HuH-7 (cell line): ENCODE measurements around the gene LTK.
A peak's percentile ranks its signal among the peaks of the same experiment; 100 is the strongest.
"Not testable (repeated sequence)": the region's sequence is repeated elsewhere in the genome, so short reads cannot be mapped to it uniquely, and the experiment has no call there.

ENCODE experiments used
- DNase-seq: peaks from one replicate; pipeline ENCODE4 v3.0.0; 2011; ENCODE audit warnings: low spot score

Gene LTK

DNA sequence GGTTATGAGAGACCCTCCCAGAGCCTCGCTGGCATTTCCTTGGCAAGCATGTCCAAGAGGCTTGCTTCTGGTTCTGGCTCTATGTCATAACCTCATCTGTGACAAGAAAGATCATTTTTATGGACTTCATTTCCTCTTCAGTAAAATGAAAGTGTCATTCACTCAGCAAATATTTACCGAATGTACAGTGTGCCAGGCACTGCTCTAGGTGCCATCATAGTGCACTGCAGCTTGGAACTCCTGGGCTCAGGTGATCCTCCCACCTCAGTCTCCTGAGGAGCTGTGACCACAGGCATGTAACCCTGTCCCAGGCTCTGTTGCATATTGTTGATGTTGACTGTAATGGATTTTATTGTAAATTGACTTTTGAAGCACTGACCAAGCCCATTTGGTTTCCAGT, 38.7 kb downstream of the LTK start:
- DNase-seq, result no peak

DNA sequence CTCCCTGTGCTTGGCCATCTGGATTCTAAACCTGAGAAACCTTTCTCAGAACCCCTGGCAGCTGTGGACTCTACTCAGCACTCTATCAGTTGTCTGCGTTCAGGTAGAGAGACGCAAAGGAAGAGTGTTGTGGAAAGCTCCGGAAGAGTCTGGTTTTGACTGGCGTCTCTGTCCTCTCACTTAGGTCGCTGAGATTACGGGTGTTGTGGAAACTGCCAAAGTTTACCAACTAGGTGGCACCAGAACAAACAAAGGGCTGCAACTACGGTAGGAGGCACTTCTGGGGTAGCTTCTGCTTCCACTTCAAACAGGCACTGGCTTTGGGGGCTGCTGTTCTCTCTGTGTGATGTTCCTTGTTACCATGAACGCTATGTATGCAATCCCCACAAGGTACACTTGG, 39.2 kb downstream of the LTK start:
- DNase-seq, result no peak

DNA sequence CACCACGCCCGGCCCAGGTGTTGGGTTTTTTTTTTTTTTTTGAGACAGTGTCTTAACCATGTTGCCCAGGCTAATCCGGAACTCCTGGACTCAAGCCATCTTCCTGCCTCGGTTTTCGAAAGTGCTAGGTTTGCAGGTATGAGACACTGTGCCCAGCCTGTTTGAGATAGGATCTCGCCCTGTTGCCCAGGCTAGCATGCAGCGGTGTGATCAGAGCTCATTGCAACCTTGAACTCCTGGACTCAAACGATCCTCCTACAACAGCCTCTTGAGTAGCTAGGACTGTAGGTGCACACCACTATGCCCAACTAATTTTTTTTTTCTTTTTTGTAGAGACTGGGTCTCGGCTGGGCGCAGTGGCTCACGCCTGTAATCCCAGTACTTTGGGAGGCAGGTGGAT, 40.2 kb downstream of the LTK start:
- DNase-seq, result no peak

DNA sequence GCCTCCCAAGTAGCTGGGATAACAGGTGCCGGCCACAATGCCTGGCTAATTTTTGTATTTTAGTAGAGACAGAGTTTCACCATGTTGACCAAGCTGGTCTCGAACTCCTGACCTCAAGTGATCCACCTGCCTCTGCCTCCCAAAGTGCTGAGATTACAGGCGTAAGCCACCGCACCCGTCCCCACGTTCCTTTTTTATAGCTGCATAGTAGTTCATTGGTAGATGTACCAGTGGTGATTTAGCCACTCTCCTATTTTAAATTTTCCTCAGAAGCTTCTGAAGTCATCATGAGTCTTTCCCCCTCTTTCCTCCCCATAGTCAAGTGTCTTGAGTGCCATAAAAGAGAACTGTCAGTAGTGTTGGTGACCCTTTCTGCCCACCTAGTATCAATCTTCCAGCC, 44.0 kb downstream of the LTK start:
- not testable (repeated sequence) for DNase-seq

DNA sequence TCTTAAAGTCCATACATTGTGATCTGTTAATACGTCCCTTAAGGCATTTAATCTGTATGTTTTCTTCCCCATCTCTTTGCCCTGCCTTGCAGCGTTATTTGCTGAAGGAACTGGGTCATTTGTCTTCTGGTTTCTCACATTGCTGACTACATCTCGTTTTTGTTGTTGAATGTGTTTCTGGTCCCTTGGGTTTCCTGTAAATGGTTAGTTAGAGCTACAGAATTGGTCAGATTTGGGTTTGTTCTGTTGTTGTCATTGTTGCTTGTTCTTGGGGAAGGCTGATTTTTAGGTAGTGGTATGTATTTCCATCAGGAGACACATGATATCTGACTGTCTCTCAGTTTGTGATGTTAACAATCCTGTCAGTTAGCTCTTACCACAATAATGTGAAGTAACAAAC, 46.9 kb downstream of the LTK start:
- DNase-seq, result no peak

DNA sequence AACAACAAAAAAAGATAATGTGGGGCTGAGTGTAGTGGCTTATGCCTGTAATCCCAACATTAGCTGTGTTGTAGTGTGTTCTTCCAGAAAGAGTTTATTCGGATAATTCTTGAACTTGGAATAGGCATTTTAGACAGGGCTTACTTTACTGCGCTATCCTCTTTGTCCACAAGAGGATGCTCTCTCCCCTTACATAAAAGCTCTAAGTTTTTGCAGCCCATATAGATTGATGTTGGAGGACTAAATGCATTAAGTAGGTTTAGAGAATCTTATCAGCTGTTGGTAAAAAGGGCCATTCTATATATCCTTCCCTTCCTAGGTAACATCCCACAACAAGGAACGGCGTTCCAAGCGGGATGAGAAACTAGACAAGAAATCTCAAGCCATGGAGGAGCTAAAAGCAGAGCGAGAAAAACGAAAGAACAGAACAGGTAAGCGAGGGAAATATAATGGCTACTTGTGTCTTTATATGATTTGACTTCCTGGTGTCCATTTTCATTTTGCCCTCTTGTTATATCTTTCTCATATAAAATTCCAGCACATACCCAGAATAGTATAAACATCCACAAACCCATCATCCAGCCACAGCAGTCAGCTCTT, 47.7 kb downstream of the LTK start:
- DNase-seq, result peak; percentile 26

DNA sequence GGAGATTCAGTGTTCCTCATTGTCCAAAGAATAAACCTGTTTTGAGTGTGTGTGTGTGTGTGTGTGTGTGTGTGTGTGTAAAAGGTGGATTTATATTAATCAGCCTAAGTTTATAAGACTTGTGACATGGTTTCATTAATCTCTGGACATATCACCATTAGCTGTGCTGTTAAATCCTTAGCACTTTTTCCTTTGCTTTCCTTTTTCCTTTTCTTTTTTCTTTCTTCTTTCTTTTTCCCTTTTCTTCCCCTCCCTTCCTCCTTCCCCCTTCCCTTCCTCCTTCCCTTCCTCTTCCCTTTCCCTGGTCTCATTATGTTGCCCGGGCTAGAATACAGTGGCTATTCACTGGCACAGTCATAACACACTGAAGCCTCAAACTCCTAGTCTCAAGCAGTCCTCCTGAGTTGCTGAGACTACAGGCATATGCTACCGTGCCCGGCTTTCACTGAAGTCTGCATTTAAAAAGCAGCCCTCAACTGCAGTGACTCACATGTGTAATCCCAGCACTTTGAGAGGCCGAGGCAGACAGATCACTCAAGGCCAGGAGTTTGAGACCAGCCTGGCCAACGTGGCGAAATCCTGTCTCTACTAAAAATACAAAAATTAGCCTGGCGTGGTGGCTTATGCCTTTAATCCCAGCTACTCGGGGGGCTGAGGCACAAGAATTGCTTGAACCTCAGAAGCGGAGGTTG, 48.6 kb downstream of the LTK start:
- DNase-seq, result no peak

DNA sequence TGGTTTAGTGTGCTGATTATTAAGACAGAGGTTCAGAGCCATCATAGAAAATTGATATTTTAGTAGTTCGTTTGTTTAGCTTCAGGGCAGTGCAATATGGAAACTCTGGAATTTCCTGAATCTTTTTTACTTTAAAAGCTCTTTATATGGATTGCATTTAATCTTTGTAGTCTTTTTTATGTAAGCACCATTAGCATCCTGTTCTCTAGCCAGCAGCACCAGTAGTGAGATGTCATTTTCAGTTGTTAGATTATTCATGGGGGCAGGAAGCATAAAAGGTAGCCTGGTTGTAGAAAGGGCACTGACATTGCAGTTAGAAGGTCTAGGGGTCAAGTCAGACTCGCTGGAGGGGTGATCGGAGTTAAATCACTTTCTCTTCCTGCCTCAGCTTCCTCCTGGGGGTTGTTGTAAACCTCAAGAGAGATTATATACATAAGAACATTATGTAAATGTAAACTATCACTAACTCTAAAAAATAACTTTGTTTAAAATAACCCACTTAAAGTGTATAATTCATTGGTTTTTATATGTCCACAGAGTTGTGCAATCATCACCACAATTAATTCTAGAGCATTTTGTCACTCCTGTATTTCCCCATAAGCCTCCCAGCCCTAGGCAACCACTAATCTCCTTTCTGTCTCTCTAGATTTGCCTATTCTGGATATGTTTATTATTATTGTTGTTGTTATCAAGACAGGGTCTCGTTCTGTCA, 51.4 kb downstream of the LTK start:
- no peak for DNase-seq
